Measurements from ENCODE around the gene SHPK.

SHPK gene

DNA sequence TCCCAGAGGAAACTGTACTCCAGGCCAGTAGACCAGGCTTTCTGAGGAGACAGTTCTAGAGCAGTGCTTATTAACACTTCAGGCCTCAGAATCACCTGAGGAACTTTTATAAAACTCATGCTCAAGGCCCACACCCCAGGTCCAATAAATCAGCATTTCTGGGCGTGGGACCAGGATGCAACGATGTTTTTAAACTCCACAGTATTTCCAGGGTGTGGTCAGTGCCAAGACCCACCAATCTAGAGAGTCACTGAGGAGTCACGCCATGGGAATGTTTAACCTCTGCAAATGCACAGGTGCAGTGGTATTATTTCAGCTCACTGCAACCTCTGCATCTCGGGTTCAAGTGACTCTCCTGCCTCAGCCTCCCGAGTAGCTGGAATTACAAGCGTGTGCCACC lies 22.9 kb downstream of the SHPK start:
- no peak for DNase-seq (ENCODE audit: low read depth)
- no peak overlapping the region for H3K4me3 ChIP-seq (ENCODE audit: low read depth, low read length)
- in situ Hi-C loops (cut with HindIII; ENCODE audit: low sequenced_read_pairs), result no loop called here
- TF ChIP-seq, protein P1, sequence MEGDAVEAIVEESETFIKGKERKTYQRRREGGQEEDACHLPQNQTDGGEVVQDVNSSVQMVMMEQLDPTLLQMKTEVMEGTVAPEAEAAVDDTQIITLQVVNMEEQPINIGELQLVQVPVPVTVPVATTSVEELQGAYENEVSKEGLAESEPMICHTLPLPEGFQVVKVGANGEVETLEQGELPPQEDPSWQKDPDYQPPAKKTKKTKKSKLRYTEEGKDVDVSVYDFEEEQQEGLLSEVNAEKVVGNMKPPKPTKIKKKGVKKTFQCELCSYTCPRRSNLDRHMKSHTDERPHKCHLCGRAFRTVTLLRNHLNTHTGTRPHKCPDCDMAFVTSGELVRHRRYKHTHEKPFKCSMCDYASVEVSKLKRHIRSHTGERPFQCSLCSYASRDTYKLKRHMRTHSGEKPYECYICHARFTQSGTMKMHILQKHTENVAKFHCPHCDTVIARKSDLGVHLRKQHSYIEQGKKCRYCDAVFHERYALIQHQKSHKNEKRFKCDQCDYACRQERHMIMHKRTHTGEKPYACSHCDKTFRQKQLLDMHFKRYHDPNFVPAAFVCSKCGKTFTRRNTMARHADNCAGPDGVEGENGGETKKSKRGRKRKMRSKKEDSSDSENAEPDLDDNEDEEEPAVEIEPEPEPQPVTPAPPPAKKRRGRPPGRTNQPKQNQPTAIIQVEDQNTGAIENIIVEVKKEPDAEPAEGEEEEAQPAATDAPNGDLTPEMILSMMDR (IDR thresholded peaks at IDR 0.05; ENCODE audit: low read depth, low read length, missing control alignments), result no peak

DNA sequence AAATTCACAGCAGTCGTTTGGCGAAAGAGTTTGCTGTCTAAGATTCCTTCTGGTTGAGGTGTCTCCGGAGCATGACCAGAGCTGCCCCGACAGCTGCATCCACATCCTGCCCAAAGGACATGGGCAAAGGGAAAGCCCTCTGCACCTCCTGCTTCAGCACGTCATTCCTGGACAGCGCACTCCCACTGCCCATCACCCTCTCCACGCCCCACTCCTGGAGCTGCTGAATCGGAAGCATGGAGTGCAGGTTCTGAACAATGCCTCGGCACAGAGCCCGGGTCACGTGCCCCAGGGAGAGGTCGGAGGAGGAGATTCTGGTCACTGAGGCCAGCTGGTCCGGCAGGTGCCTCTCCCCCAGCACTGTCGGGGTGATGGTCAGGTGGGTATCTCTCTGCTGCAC lies 25.5 kb downstream of the SHPK start:
- in situ Hi-C loops (cut with HindIII; ENCODE audit: low sequenced_read_pairs), result no loop called here
- no peak for DNase-seq (ENCODE audit: low read depth)
- H3K4me3 ChIP-seq (ENCODE audit: low read depth, low read length), result no peak overlapping the region
- TF ChIP-seq, protein P1 (IDR thresholded peaks at IDR 0.05; ENCODE audit: low read depth, low read length, missing control alignments), result no peak

DNA sequence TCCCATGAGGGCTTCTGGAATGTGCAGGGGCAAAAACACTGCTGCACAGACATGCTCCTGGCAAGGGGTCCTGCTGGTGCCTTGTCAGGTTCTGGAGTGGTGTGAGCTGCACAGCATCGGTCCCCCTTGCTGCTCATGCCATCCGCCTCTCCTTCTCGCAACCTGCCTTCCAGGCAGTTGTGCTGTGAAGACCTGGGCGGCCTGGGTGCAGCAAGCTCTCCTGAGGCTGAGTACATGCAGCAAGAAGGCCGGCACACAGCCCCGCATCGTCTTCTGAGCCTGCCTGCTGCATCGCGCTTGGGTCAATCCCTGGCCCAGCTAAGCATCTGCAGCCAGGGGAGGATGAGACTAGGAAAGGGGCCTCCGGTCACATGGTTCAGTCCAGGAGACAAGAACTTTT lies 26.4 kb downstream of the SHPK start:
- no peak overlapping the region for H3K4me3 ChIP-seq (ENCODE audit: low read depth, low read length)
- DNase-seq (ENCODE audit: low read depth), result no peak
- TF ChIP-seq, protein P1 (IDR thresholded peaks at IDR 0.05; ENCODE audit: low read depth, low read length, missing control alignments), result no peak
- in situ Hi-C loops (cut with HindIII; ENCODE audit: low sequenced_read_pairs), result no loop called here

DNA sequence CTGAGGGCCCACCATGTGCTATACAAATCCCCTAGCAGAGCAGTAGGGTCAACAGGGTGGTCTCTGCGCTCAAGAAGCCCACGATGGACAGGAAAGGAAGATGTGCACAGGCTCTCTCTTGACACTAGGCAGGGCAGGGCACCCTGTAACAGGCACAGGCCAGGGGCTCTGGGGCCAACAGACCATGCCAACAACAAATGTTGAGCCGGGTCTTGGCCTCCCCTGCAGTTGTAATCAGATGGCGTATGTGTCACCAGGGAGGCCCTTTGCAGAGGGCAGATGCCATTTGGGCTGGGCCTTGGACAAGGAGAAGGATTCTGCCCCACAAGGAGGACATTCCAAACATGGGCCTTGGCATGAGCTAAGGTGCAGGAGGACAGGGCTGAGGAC lies 32.2 kb downstream of the SHPK start:
- no peak overlapping the region for H3K4me3 ChIP-seq (ENCODE audit: low read depth, low read length)
- in situ Hi-C loops (cut with HindIII; ENCODE audit: low sequenced_read_pairs), result no loop called here
- DNase-seq (ENCODE audit: low read depth), result no peak
- TF ChIP-seq, protein P1 (IDR thresholded peaks at IDR 0.05; ENCODE audit: low read depth, low read length, missing control alignments), result no peak

DNA sequence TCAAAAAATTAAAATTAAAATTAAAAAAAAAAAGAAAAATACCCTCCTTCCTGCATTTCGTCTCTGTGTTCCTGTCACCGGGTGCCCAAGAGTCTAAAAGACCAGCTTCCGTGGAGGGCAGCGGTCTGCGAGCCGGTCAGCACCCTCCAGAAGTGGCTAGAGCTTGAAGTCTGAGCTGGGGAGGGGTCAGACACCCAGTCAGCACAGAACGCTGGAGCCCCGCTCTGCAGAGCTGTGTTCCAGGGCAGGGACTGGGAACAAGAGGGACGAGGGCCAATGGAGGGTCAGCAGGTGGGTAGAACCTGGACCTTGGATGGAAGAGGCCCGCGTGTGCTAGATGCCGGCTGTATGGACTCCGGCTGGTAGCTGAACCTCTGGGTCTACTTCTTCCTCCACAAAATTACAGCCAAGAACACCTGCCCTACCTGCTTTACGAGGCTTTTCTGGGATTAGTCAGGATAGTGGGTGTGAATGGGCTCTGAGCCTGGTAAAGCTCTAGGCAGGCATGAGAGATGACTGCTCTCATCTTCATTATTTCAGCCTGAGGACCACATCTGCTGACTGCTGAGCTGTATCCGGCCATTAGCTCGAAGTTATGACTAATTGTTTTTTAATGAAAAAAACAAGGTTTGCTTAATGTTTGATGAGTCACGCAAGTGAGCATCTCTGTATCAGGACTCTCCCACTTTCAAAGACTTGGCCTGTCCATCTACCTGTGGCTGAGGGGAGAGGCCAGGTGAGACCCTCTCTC lies 32.8 kb downstream of the SHPK start:
- no peak for DNase-seq (ENCODE audit: low read depth)
- in situ Hi-C loops (cut with HindIII; ENCODE audit: low sequenced_read_pairs), result no loop called here
- TF ChIP-seq, protein P1 (IDR thresholded peaks at IDR 0.05; ENCODE audit: low read depth, low read length, missing control alignments), result no peak
- H3K4me3 ChIP-seq (ENCODE audit: low read depth, low read length), result no peak overlapping the region

DNA sequence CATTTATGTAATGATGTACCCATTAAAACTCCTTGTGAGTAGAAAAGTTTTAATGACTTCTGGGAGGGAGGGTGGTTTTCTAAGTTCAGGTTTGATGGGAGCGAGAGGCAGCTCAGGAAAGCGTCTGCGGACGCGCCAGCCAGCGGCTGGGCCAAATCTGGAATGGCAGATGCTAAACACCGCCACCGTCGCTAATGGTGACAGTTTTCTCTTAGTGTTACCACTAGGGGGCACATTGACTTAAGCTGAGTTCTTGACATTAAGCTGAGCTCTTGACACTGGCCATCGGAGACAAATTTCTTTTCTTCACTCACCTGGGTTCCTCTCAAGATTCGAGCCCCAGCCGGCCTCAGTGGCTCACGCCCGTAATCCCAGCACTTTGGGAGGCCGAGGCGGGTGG lies 33.6 kb downstream of the SHPK start:
- DNase-seq (ENCODE audit: low read depth), result no peak
- TF ChIP-seq, protein P1 (IDR thresholded peaks at IDR 0.05; ENCODE audit: low read depth, low read length, missing control alignments), result peak; percentile 18
- H3K4me3 ChIP-seq (ENCODE audit: low read depth, low read length), result no peak overlapping the region
- in situ Hi-C loops (cut with HindIII; ENCODE audit: low sequenced_read_pairs), result no loop called here

All from astrocyte of the cerebellum (primary cell).